Subcutaneous adipose tissue (tissue), 4 donors: Measurements from ENCODE around the gene TBC1D30. TPM values are rescaled to one million over a fixed set of nuclear protein-coding genes. Genes with fewer than 3 reads are reported as not detected.

Experiments used
- CTCF ChIP-seq: fragments of 450-650 bp; IDR thresholded peaks from one replicate; pipeline ENCODE4 v1.5.1; 2016; ENCODE audit warnings: low read depth, mild to moderate bottlenecking, control low read depth, antibody characterized with exemption, moderate library complexity
- total RNA-seq, 4 donors: library from RNA; depleted of rRNA; stranded (reverse); fragments of >200 nt; gene quantifications; one replicate each; pipeline ENCODE4 v1.1.0, GENCODE V29; 2016

The TBC1D30 gene
- total RNA-seq, 4 donors from 2014 or later: 3.3 to 7.7 (median 6.6) TPM

GRCh38 chr12:64782191-64782876, 42.1 kb upstream of the TBC1D30 start:
- no peak for TF ChIP-seq CTCF

GRCh38 chr12:64785838-64786237, 38.6 kb upstream of the TBC1D30 start:
- no peak for TF ChIP-seq CTCF

DNA sequence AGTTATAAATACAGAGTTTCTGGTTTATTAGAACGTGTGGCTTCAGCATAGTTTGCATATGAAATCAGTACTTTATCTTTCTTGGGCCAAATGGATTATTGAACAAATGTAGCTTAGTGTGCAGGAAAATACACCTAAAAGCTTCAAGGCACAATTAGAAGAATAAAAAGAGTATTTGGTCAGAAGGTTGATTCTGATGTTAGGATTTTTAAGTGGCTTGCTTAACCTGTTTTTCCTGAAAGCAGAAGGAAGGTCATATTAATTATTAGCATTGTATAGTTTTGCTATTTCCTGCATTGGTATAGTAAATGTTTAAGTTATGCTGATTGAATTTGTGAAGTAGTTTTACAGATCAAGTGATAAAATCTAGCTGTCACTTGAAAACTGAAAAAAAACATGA, 34.3 kb upstream of the TBC1D30 start:
- no peak for TF ChIP-seq CTCF

GRCh38 chr12:64791036-64791435, 33.4 kb upstream of the TBC1D30 start:
- TF ChIP-seq CTCF: no peak

DNA sequence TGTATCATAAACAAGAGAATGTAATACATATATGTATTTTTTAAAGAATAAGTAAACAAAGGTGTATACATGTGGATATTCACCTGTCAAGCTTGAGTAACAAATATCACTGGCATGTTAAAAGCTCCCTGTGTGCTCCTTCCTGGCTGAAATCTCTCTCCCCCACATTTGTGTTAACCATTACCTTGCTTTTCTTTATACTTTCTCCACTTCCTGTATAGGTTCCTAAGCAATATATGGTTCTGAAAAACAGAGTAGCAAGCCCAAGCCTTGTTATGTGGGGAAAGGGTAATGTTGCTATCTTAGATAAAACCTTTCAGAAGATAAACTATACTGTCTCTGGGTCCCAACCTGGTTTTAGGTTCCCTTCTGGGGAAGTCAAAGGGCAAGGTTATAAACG, 32.3 kb upstream of the TBC1D30 start:
- no peak for TF ChIP-seq CTCF

DNA sequence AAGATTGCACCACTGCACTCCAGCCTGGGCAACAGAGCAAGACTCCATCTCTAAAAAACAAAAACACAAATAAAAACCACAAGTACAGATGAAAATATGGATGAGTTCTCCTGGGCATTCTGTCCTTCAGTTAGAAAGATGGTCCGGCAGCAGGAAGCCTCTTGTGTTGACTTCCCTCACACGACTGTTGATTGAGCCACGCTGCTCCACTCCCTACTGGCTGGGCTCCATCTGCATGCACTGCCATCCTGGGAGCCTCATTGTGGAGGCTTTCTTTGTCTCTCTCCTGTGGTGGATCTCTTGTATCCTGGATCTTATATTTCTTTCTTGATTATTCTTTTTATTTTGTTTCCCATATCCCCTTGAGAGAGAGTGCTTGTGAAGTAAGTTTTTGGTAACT, 30.8 kb upstream of the TBC1D30 start:
- no peak for TF ChIP-seq CTCF

DNA sequence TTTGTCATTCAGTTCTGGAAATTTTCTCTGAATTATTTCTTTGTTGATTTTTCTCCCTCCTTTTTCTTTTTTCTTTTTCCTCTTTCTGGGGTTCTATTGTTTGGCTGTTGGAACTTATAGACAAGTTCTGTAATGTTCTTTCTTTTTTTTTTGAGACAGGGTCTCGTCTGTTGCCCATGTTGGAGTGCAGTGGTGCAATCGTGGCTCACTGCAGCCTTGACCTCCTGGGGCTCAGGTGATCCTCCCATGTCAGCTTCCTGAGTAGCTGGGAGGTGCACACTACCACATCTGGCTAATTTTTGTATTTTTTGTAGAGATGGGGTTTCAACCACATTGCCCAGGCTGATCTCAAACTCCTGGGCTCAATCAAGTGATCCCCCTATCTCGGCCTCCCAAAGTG, 30.1 kb upstream of the TBC1D30 start:
- TF ChIP-seq CTCF: no peak
